HG02678 (cell line): ENCODE measurements around the gene TRAF3IP3.

Source experiments
- ATAC-seq: cut with Tn5 transposase; IDR thresholded peaks from one replicate; pipeline ENCODE4 v1.9.1; 2021; ENCODE audit warnings: mild to moderate bottlenecking, moderate library complexity; ENCODE audit not compliant: unreplicated experiment

Gene TRAF3IP3

GRCh38 chr1:209737118-209737505 is 18.7 kb upstream of the TRAF3IP3 start:
- no peak for ATAC-seq

DNA sequence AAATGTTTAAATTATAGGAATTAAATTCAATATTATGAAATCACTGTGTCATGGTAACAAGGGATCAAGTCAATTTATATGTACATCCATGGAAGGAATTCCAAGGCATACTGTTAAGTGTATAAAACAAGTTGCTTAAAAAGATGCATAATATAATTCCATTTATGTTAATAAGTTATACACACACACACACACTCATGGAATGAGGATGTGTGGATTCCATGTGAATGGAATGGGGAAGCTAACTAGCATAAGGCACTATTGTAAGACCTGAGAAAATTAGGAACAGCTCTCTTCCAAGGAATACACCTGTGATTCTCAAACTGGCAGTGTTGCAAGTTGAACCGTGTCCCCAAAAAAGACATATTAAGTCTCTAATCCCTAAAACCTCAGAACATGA is 17.6 kb upstream of the TRAF3IP3 start:
- no peak for ATAC-seq

DNA sequence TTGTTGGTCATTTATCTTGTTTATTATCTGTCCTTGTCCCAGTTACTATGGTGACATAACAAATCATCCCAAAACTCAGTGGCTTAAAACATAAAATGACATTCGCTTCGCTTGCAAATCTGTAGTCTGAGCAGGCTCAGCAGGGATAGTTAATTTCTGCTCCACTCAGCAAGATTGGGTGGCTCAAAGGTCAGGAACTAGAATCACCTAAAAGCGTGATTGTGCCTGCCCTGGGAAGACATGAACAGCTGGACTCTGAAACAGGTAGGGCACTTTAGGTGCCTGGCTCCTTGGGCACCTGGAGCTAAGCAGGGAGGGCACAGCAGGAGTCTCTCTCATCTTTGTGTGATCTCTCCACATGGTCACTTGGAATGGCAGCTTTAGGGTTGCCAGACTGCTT is 14.7 kb upstream of the TRAF3IP3 start:
- no peak for ATAC-seq

DNA sequence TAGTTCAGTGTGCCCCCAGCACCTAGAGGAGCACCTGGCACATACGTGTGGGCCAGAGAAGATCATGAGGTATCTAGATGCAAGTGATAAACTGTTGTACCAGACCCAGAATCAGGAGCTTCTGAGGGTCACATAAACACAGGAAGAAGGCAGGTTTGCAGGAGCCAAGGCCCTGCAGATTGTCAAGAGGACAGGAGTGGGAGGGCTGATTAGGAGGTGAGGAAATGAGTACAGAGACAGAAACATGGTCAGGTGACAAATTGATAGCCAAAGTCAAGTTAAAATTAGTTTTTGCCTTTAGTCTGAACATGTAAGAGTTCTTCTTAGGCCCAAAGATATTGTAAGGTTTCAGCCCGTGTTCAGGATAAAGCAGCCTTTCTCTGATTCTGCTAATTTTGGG is 14.0 kb upstream of the TRAF3IP3 start:
- ATAC-seq = no peak

DNA sequence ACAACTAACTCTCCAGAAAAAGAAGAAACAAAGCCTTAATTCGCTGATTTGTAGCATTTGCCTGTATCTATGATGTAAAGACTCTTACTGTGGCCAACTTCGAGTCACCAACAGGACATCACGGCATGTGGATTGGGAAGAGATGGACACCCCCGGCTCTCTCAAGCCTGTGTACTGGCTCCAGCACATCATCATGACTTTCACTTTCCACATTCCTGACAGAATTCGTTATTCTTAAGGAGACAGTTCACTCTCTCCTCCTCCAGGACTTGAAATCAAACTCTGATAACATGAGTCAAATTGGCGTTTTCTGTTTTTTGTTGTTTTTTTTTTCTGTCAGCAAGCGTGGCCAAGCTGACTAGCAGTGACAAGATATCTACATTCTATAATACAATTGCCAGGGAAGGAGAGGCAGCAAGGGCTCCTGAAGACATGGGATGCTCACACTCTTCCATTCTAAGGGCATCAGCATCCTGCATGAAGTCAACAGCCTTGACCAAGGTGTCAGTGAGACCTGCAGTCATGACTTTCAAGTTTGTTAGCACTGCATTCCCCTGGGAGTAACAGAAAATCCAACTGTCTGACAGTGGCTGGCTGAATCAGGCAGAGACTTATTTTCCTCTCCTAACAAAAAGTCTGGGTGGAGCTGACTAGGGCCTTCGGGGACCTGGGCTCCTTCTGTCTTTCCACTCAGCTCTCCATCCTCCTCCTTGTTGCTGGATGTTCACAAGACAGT is 13.3 kb upstream of the TRAF3IP3 start:
- ATAC-seq = no peak

- ATAC-seq = no peak
Measured at GRCh38 chr1:209743145-209743482, 12.7 kb upstream of the TRAF3IP3 start.

- no peak for ATAC-seq
Measured at GRCh38 chr1:209746451-209747165, 9.2 kb upstream of the TRAF3IP3 start.

DNA sequence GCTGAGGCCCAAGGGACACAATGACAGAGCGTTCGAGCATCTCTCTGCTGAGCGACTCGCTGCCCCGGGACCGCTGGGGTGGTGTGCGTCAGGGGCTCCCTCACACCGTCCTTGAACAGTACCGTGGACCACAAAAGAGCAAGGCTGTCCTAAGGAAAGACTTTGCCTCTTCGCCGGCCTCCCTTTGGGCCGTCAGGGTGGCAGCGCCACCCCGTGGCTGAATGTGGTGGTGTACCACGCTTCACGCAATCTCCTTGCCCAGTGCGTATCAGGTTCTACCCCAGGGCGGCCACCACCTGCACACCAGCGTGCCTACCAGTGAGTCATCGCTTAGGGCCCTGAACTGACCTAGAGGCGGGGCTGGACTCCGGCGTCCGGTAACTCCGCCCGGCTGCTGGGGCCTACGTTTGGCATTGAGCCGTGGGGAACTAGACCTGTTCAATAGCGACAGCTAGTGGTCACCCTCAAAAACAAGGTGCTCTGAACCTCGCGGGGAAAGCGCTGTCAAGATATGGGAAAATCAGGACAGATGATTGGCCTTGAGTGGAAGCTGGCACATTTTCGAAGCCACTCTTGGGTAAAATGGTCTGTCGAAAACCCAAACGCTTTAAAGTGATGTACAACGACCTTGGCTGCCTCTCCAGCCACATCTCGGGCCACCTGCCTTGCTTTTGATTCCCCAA is 8.1 kb upstream of the TRAF3IP3 start:
- ATAC-seq = peak; percentile 72

GRCh38 chr1:209748620-209749019 is 7.2 kb upstream of the TRAF3IP3 start:
- ATAC-seq = no peak

DNA sequence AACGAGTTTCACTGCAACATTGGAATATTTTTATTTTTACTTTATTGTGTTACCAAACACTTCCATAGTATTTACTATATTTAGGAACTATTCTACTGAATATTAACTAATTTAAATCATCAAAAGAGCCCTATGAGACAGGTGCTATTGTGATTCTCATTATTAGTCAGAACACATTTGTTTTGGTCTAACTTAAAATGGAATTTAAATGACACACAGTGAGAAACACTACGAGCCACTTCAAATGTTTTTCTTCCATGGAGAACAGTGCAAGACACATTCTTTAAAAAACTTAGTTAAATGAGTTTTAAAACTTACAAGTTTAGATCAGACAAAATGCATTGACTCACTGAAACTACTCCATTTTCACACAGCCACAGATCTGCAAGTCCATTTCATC is 6.6 kb upstream of the TRAF3IP3 start:
- ATAC-seq = no peak

GRCh38 chr1:209749670-209750323 is 6.1 kb upstream of the TRAF3IP3 start:
- ATAC-seq = no peak

- ATAC-seq = peak; percentile 43
Measured at GRCh38 chr1:209751627-209752231, 4.1 kb upstream of the TRAF3IP3 start.

GRCh38 chr1:209752890-209753289 is 3.0 kb upstream of the TRAF3IP3 start:
- no peak for ATAC-seq

- ATAC-seq = no peak
Measured at GRCh38 chr1:209755256-209755655, 597 bp upstream of the TRAF3IP3 start.

GRCh38 chr1:209756615-209757445 is 977 bp downstream of the TRAF3IP3 start:
- peak; percentile 21 for ATAC-seq

DNA sequence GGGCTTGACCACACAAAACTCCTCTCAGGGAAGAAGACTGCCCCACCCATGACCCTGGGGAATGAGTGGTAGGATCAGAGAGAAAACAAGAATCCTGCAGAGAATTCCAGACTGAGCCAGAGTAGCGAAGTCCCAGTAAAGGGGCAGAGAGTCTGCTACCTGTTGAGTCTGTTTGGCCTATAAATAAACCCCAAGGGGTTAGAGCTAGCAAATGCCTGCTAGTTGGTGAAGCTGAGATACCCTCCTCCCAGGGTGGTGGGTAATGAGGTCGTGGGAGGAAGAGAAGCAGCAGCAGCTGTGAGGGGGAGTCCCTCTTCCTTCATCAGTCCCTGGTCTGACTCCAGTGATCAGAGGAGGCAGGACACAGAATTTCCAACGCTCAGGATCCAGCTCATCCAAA is 2.5 kb downstream of the TRAF3IP3 start:
- ATAC-seq = no peak

DNA sequence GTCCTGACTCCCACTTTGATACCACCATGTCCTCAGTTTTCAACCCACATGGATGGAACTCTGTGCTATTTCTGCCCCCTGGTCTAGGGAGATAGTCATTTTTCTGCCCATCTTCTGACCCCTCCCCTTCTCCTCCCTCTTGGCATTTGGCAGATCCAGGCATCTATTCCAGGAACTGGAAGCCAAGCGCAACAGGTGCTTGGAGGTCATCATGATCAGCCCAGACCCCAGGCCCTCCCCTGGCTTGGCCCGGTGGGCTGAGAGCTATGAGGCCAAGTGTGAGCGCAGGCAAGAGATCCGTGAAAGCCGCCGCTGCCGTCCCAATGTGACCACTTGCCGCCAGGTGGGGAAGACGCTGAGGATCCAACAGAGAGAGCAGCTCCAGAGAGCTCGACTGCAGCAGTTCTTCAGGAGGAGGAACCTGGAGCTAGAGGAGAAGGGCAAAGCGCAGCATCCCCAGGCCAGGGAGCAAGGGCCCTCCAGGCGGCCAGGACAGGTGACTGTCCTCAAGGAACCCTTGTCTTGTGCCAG is 4.0 kb downstream of the TRAF3IP3 start:
- no peak for ATAC-seq

GRCh38 chr1:209761011-209761635 is 5.3 kb downstream of the TRAF3IP3 start:
- no peak for ATAC-seq

GRCh38 chr1:209766051-209766450 is 10.2 kb downstream of the TRAF3IP3 start:
- ATAC-seq = no peak

- no peak for ATAC-seq
Measured at GRCh38 chr1:209767096-209767495, 11.2 kb downstream of the TRAF3IP3 start.
